Pons (tissue), 1 donor: ENCODE results near the gene SPDYE9.
"Not testable (repeated sequence)": the region's sequence is repeated elsewhere in the genome, so short reads cannot be mapped to it uniquely, and the experiment has no call there.

Experiments used
- DNase-seq: peaks from one replicate; pipeline ENCODE4 v3.0.0-alpha.2; 2016; ENCODE audit warnings: low spot score

The SPDYE9 gene, protein sequence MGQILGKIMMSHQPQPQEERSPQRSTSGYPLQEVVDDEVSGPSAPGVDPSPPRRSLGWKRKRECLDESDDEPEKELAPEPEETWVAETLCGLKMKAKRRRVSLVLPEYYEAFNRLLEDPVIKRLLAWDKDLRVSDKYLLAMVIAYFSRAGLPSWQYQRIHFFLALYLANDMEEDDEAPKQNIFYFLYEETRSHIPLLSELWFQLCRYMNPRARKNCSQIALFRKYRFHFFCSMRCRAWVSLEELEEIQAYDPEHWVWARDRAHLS

DNA sequence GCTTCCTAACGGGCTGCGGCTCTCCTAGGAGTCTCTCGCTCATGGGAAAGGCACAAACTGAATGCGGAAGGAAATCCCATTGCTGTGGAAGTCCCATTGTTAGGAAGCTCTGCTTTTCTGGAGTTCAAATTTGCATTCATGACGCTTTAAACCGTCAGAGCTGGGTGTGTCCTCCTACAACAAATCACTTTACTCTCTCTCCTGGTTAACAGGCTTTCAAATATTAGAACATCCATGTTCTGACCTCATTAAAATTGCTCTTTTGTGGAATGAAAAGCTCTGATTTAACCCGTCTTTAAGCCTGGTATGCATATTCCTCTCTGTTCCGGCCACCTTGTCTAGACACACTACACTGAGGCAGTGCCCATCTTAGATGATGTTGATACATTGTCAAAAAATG lies at the start of gene SPDYE9:
TSS of gene SPDYE9 (minus strand) at position 101 of the 400 bp plus-strand sequence. CDS start 1,800 bp downstream, outside the sequence.
- not testable (repeated sequence) for DNase-seq

DNA sequence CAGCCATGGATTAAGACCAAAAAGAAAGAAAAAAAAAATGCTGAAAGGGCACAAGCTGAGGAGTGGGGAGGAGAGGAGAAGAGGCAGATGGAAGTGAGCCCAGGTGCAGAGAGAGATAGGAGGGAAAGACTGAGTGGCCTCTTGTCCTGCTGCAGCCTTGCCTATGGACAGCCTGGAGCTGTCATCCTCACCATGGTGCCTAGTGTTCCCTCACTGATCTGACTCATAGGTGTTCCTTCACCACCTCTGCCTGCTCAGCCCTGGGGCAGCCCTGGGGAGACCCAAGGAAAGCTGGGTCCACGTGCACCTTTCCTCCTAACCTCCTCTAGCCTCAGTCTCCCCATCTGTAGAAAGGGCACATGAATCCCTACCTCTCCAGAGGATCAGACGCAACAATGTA lies 49.0 kb upstream of the SPDYE9 start:
- not testable (repeated sequence) for DNase-seq

DNA sequence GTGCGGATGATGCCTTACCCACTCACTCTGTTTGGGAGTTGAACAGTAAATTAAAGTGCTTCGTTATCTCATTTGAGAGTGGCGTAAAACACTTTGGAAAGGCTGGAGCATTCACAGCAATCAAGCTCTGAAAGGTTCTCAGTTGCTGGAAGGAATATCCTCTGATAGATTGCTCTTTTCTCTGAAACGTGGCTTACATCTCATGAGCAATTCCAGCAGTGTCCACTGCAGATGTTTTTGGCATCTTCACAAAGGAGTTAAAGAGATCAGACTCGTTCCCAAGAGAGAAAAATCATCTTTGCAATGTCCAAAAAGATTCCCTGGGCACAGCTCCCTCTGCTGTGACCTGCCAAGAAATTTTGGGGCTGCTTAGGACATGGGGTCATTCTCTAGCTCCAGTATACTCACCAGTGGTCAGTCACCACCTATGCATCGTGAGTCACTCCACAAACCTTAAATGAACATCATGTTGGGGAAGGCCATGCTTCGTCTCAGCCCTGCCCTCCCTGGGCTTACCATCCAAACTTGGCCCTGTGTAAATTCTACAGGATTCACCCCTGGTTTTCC lies 46.9 kb upstream of the SPDYE9 start:
- not testable (repeated sequence) for DNase-seq

DNA sequence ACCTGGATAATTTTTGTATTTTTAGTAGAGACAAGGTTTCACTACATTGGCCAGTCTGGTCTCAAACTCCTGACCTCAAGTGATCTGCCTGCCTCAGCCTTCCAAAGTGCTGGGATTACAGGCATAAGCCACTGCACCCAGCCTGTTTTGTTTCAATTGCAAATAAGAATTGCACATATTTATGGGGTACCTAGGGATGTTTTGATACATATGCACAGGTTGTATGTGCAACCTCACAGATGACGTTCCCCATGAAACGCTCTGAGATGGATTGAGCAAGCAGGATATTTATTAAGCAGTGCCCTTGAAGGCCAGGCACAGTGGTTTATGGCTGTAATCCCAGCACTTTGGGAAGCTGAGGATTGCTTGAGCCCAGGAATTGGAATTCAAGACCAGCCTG lies 44.8 kb upstream of the SPDYE9 start:
- not testable (repeated sequence) for DNase-seq

DNA sequence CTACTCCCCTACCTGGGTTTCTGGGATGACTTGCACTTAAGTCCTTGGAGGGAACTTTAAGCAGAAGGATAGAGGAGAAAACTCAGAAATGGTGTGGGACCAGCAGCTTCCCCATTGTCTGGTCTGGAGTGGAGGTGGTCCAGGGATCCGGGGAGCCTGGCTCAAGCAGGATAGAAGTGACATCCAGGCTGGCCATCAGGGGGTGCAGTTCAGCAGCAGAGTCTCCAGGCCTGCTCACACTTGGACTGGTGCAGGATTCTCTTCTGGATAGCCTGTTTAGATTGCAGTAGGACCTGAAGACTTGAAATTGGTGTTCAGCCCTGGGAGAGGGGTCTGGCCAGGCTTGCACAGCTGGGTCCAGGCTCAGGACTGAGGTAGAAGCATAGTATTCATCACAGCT lies 38.3 kb upstream of the SPDYE9 start:
- DNase-seq, result not testable (repeated sequence)

DNA sequence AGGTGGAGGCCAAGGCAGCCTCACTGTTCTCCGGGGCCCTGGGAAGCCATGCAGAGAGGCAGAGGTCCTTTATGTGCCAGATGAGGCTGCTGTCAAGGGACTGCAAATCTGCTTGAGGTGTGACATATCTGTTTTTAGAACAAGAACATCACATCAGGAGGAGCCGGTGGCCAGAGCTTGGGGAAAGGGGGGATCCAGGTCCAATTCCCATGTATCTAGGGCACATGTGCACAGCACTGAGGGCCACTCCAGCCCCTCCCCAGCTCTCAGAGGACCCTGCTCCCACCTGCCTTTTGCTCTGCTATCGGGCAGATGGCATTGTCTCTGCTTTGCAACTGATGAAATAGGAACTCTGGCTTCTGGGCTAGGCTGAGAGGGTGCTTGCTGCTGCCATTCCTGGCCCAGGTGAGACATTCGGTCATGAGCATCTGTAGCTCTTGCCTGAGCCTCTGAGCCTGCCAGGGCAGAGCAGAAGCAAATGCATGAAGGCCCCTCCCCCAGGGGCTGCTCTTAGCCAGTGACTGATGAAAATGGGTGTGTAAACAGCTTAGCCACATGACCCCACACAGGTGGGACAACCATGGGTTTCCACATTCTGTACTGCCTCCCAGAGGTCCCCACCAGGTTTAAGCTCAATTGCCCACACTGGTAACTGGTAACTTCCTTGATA lies 37.1 kb upstream of the SPDYE9 start:
- not testable (repeated sequence) for DNase-seq

DNA sequence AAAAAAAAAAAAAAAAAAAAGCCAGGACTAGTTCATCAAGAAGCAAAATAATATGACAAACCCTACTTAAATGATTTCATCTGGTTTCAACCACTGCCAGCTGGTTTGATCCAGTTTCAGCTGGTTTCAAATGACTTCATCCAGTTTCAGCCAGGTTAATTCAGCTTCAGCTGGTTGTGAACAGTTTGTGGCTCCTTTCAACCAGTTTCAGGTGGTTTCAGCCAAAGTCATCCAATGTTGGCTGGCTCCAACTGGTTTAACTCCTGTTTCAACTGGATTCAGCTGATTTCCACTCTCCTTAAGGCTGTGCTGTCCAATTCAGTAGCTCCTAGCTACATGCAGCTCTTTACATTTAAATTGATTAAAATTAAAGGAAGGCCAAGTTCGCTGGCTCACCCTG lies 32.3 kb upstream of the SPDYE9 start:
- DNase-seq, result not testable (repeated sequence)

DNA sequence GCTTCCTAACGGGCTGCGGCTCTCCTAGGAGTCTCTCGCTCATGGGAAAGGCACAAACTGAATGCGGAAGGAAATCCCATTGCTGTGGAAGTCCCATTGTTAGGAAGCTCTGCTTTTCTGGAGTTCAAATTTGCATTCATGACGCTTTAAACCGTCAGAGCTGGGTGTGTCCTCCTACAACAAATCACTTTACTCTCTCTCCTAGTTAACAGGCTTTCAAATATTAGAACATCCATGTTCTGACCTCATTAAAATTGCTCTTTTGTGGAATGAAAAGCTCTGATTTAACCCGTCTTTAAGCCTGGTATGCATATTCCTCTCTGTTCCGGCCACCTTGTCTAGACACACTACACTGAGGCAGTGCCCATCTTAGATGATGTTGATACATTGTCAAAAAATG lies 28.0 kb downstream of the SPDYE9 start, which contains the start of gene SPDYE11:
TSS of gene SPDYE11 (minus strand) at position 101 of the 400 bp plus-strand sequence. CDS start 1,800 bp downstream, outside the sequence.
- DNase-seq, result not testable (repeated sequence)

DNA sequence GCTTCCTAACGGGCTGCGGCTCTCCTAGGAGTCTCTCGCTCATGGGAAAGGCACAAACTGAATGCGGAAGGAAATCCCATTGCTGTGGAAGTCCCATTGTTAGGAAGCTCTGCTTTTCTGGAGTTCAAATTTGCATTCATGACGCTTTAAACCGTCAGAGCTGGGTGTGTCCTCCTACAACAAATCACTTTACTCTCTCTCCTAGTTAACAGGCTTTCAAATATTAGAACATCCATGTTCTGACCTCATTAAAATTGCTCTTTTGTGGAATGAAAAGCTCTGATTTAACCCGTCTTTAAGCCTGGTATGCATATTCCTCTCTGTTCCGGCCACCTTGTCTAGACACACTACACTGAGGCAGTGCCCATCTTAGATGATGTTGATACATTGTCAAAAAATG lies 56.2 kb downstream of the SPDYE9 start, which contains the start of gene SPDYE8:
TSS of gene SPDYE8 (minus strand) at position 101 of the 400 bp plus-strand sequence. CDS start 1,800 bp downstream, outside the sequence.
- DNase-seq, result not testable (repeated sequence)
